Effector CD8-positive, alpha-beta T cell (primary cell): Measurements from ENCODE around the gene EFHD2.

ENCODE experiments used
- DNase-seq: peaks from one replicate; lab custom pipeline; 2025; lab: John Stamatoyannopoulos, UW

The EFHD2 gene

GRCh38 chr1:15476927-15477326 is 67.2 kb downstream of the EFHD2 start:
- DNase-seq, result no peak

GRCh38 chr1:15477646-15478212 is 68.0 kb downstream of the EFHD2 start:
- no peak for DNase-seq
